HEK293 (cell line): ENCODE data around the gene HINFP.

Source experiments
- CTCF ChIA-PET: fragments of 350-600 bp; formaldehyde crosslinking; extraction: SDS; loops from one replicate; lab custom pipeline; 2021; ENCODE audit warnings: antibody characterized with exemption; lab: Yijun Ruan, JAX
- POLR2A ChIA-PET: fragments of 300-600 bp; formaldehyde crosslinking; extraction: SDS; loops from one replicate; lab custom pipeline; 2020; ENCODE audit warnings: antibody characterized with exemption, inconsistent platforms; lab: Yijun Ruan, JAX
- H3K27ac ChIP-seq: fragments of 200-500 bp; sonication (Bioruptor generic); 2 replicates; pipeline ENCODE4 v1.5.1; 2014; ENCODE audit warnings: low read depth, low read length, control low read depth, inconsistent platforms; ENCODE audit errors: extremely low read depth
- H3K36me3 ChIP-seq, 2 experiments: fragments of 200-500 bp in 1 of 2; sonication (Bioruptor generic) in 1 of 2; 1 replicate in 1 of 2; 2 replicates in 1 of 2; pipeline ENCODE4 v1.5.1; 2014 to 2017; ENCODE audit warnings: inconsistent platforms in 2 of 2, low read length in 2 of 2; ENCODE audit not compliant: control insufficient read depth in 2 of 2, insufficient read depth in 1 of 2
- H3K4me1 ChIP-seq: fragments of 200-500 bp; sonication (Bioruptor generic); 2 replicates; pipeline ENCODE4 v1.5.1; 2014; ENCODE audit warnings: mild to moderate bottlenecking, low read length, inconsistent platforms; ENCODE audit not compliant: control insufficient read depth, insufficient read depth
- H3K4me3 ChIP-seq: 2 replicates; pipeline ENCODE4 v1.5.1; 2011; ENCODE audit warnings: low read depth, mild to moderate bottlenecking, control low read depth, low read length, moderate library complexity
- H3K9me3 ChIP-seq: fragments of 200-500 bp; sonication (Bioruptor generic); 2 replicates; pipeline ENCODE4 v1.5.1; 2014; ENCODE audit warnings: low read depth, low read length, inconsistent platforms; ENCODE audit not compliant: control insufficient read depth, insufficient read depth
- EGR2 ChIP-seq: fragments of 450-650 bp; formaldehyde crosslinking; IDR thresholded peaks from 2 replicates; pipeline ENCODE4 v1.5.1; 2016; ENCODE audit warnings: low read depth, missing biosample characterization, missing genetic modification characterization
- KLF1 ChIP-seq: fragments of 450-650 bp; formaldehyde crosslinking; IDR thresholded peaks from 2 replicates; pipeline ENCODE4 v1.5.1; 2016; ENCODE audit warnings: missing biosample characterization, missing genetic modification characterization
- WT1 ChIP-seq: fragments of 450-650 bp; formaldehyde crosslinking; IDR thresholded peaks from 2 replicates; pipeline ENCODE4 v1.5.1; 2016; ENCODE audit warnings: missing biosample characterization, missing genetic modification characterization
- ZBTB21 ChIP-seq: fragments of 450-650 bp; formaldehyde crosslinking; IDR thresholded peaks from 2 replicates; pipeline ENCODE4 v1.5.1; 2017; ENCODE audit warnings: missing biosample characterization, missing genetic modification characterization
- ZBTB7A ChIP-seq: fragments of 450-650 bp; formaldehyde crosslinking; IDR thresholded peaks from 2 replicates; pipeline ENCODE4 v1.5.1; 2016; ENCODE audit warnings: low read depth, missing biosample characterization, missing genetic modification characterization
- ZFHX2 ChIP-seq: fragments of 450-650 bp; formaldehyde crosslinking; conservative IDR thresholded peaks from 2 replicates; pipeline ENCODE4 v1.5.1; 2016; ENCODE audit warnings: missing biosample characterization, missing genetic modification characterization
- ZNF10 ChIP-seq: fragments of 450-650 bp; formaldehyde crosslinking; IDR thresholded peaks from 2 replicates; pipeline ENCODE4 v1.5.1; 2017; ENCODE audit warnings: missing biosample characterization, missing genetic modification characterization
- ZNF324 ChIP-seq: fragments of 450-650 bp; formaldehyde crosslinking; IDR thresholded peaks from 2 replicates; pipeline ENCODE4 v1.5.1; 2016; ENCODE audit warnings: missing biosample characterization, missing genetic modification characterization
- ZNF37A ChIP-seq: fragments of 450-650 bp; IDR thresholded peaks from 2 replicates; pipeline ENCODE4 v1.5.1; 2018; ENCODE audit warnings: missing biosample characterization, missing genetic modification characterization
- ZNF398 ChIP-seq: fragments of 450-650 bp; formaldehyde crosslinking; IDR thresholded peaks from 2 replicates; pipeline ENCODE4 v1.5.1; 2017; ENCODE audit warnings: missing biosample characterization, missing genetic modification characterization
- ZNF514 ChIP-seq: fragments of 450-650 bp; formaldehyde crosslinking; IDR thresholded peaks from 2 replicates; pipeline ENCODE4 v1.5.1; 2016; ENCODE audit warnings: missing biosample characterization, missing genetic modification characterization
- ZNF529 ChIP-seq: fragments of 450-650 bp; formaldehyde crosslinking; IDR thresholded peaks from 2 replicates; pipeline ENCODE4 v1.5.1; 2017; ENCODE audit warnings: missing genetic modification characterization, missing biosample characterization; ENCODE audit not compliant: insufficient replicate concordance
- ZNF548 ChIP-seq: fragments of 450-650 bp; formaldehyde crosslinking; IDR thresholded peaks from 2 replicates; pipeline ENCODE4 v1.5.1; 2016; ENCODE audit warnings: missing biosample characterization, missing genetic modification characterization
- ZNF623 ChIP-seq: fragments of 450-650 bp; formaldehyde crosslinking; IDR thresholded peaks from 2 replicates; pipeline ENCODE4 v1.5.1; 2016; ENCODE audit warnings: missing biosample characterization, missing genetic modification characterization
- ZNF707 ChIP-seq: fragments of 450-650 bp; formaldehyde crosslinking; IDR thresholded peaks from 2 replicates; pipeline ENCODE4 v1.5.1; 2016; ENCODE audit warnings: missing biosample characterization, missing genetic modification characterization
- ZNF791 ChIP-seq: fragments of 450-650 bp; formaldehyde crosslinking; IDR thresholded peaks from 2 replicates; pipeline ENCODE4 v1.5.1; 2016; ENCODE audit warnings: missing biosample characterization, missing genetic modification characterization
- ZNF843 ChIP-seq: fragments of 450-650 bp; formaldehyde crosslinking; IDR thresholded peaks from 2 replicates; pipeline ENCODE4 v1.5.1; 2016; ENCODE audit warnings: missing biosample characterization, missing genetic modification characterization
- ZSCAN30 ChIP-seq: fragments of 450-650 bp; IDR thresholded peaks from 2 replicates; pipeline ENCODE4 v1.5.1; 2018; ENCODE audit warnings: missing biosample characterization, mild to moderate bottlenecking, missing genetic modification characterization, moderate library complexity
- TF ChIP-seq, protein P1 (sequence below): fragments of 450-650 bp; formaldehyde crosslinking; IDR thresholded peaks from 2 replicates; pipeline ENCODE4 v1.5.1; 2016; ENCODE audit warnings: missing biosample characterization, missing genetic modification characterization
- TF ChIP-seq, protein P2 (sequence below): fragments of 450-650 bp; formaldehyde crosslinking; IDR thresholded peaks from 2 replicates; pipeline ENCODE4 v1.5.1; 2017; ENCODE audit warnings: missing biosample characterization, missing genetic modification characterization
- TF ChIP-seq, protein P3 (sequence below): fragments of 450-650 bp; formaldehyde crosslinking; IDR thresholded peaks from 2 replicates; pipeline ENCODE4 v1.5.1; 2016; ENCODE audit warnings: missing biosample characterization, missing genetic modification characterization
- TF ChIP-seq, protein P4 (sequence below): fragments of 450-650 bp; formaldehyde crosslinking; IDR thresholded peaks from 2 replicates; pipeline ENCODE4 v1.5.1; 2016; ENCODE audit warnings: missing biosample characterization, missing genetic modification characterization

The HINFP gene

GRCh38 chr11:119155733-119156492 is 34.5 kb downstream of the HINFP start (continued):
- TF ChIP-seq ZBTB21 (no peak), ZNF843 (tag by site-specific recombination) (no peak), ZNF529 (tag by site-specific recombination) (no peak), ZNF10 (peak; percentile 86; the same call in 1 of the 2 replicates), EGR2 (tag by site-specific recombination) (no peak), ZFHX2 (tag by site-specific recombination) (no peak), ZSCAN30 (no peak), ZNF398 (tag by site-specific recombination) (no peak), ZNF623 (no peak), KLF1 (tag by site-specific recombination) (0 out of 2 replicates have a peak, but pooled peaks have one; percentile 21), ZNF707 (tag by site-specific recombination) (no peak), ZBTB7A (tag by site-specific recombination) (no peak), ZNF791 (tag by site-specific recombination) (no peak), ZNF324 (no peak)
- TF ChIP-seq, protein P1, sequence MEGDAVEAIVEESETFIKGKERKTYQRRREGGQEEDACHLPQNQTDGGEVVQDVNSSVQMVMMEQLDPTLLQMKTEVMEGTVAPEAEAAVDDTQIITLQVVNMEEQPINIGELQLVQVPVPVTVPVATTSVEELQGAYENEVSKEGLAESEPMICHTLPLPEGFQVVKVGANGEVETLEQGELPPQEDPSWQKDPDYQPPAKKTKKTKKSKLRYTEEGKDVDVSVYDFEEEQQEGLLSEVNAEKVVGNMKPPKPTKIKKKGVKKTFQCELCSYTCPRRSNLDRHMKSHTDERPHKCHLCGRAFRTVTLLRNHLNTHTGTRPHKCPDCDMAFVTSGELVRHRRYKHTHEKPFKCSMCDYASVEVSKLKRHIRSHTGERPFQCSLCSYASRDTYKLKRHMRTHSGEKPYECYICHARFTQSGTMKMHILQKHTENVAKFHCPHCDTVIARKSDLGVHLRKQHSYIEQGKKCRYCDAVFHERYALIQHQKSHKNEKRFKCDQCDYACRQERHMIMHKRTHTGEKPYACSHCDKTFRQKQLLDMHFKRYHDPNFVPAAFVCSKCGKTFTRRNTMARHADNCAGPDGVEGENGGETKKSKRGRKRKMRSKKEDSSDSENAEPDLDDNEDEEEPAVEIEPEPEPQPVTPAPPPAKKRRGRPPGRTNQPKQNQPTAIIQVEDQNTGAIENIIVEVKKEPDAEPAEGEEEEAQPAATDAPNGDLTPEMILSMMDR (tag by site-specific recombination), result peak; percentile 80
- TF ChIP-seq, protein P2, sequence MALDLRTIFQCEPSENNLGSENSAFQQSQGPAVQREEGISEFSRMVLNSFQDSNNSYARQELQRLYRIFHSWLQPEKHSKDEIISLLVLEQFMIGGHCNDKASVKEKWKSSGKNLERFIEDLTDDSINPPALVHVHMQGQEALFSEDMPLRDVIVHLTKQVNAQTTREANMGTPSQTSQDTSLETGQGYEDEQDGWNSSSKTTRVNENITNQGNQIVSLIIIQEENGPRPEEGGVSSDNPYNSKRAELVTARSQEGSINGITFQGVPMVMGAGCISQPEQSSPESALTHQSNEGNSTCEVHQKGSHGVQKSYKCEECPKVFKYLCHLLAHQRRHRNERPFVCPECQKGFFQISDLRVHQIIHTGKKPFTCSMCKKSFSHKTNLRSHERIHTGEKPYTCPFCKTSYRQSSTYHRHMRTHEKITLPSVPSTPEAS (tag by site-specific recombination), result no peak

GRCh38 chr11:119156496-119156895 is 35.1 kb downstream of the HINFP start:
- no peak overlapping the region for H3K4me3 ChIP-seq
- no peak overlapping the region for H3K27ac ChIP-seq
- peaks cover 0 to 25% of the 10 kb centered on the region in 2 experiments; a peak in 1 of 3 replicates for H3K36me3 ChIP-seq
- H3K9me3 ChIP-seq, result no peaks in the 10 kb centered on the region
- ChIA-PET POLR2A (no interaction called here), CTCF (interaction anchor here (0.6 to 2.0 kb wide), 6 partner anchors 10 to 40 kb away, joined by 3 to 8 read pairs (median 4); no protein-coding TSS in a partner anchor)
- TF ChIP-seq ZNF548 (tag by site-specific recombination) (no peak), WT1 (tag by site-specific recombination) (no peak), ZNF514 (tag by site-specific recombination) (no peak), ZNF37A (no peak)
- TF ChIP-seq, protein P3, sequence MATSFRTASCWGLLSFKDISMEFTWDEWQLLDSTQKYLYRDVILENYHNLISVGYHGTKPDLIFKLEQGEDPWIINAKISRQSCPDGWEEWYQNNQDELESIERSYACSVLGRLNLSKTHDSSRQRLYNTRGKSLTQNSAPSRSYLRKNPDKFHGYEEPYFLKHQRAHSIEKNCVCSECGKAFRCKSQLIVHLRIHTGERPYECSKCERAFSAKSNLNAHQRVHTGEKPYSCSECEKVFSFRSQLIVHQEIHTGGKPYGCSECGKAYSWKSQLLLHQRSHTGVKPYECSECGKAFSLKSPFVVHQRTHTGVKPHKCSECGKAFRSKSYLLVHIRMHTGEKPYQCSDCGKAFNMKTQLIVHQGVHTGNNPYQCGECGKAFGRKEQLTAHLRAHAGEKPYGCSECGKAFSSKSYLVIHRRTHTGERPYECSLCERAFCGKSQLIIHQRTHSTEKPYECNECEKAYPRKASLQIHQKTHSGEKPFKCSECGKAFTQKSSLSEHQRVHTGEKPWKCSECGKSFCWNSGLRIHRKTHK (tag by site-specific recombination), result no peak
- TF ChIP-seq, protein P4, sequence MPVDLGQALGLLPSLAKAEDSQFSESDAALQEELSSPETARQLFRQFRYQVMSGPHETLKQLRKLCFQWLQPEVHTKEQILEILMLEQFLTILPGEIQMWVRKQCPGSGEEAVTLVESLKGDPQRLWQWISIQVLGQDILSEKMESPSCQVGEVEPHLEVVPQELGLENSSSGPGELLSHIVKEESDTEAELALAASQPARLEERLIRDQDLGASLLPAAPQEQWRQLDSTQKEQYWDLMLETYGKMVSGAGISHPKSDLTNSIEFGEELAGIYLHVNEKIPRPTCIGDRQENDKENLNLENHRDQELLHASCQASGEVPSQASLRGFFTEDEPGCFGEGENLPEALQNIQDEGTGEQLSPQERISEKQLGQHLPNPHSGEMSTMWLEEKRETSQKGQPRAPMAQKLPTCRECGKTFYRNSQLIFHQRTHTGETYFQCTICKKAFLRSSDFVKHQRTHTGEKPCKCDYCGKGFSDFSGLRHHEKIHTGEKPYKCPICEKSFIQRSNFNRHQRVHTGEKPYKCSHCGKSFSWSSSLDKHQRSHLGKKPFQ (tag by site-specific recombination), result no peak
- H3K4me1 ChIP-seq, result no peaks in the 10 kb centered on the region
